ENCODE data around the gene XCL1.
"Not testable (repeated sequence)": the region's sequence is repeated elsewhere in the genome, so short reads cannot be mapped to it uniquely, and the experiment has no call there.

Gene XCL1, protein sequence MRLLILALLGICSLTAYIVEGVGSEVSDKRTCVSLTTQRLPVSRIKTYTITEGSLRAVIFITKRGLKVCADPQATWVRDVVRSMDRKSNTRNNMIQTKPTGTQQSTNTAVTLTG

DNA sequence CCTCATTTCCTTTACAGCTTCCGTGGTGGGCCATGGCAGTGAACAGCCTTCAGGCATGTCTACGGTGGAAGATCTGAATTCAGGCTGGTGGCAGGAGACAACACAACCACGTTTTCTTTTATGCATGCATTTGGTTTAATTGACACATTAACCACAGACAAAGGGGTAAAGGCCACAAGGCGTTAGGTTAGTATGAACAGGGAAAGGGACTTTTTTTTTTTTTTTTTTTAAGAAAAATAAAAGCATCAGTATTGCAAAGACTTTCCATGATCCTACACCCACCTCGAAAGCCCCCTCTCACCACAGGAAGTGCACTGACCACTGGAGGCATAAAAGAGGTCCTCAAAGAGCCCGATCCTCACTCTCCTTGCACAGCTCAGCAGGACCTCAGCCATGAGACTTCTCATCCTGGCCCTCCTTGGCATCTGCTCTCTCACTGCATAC lies at the start of gene XCL1:
Gene XCL1, plus strand, starts transcription at position 361 of the 444 bp plus-strand sequence. Its CDS starts 33 bp downstream, at position 394.
- in situ Hi-C loops (cut with MboI; ENCODE audit: low sequenced_read_pairs) = not testable (repeated sequence)

DNA sequence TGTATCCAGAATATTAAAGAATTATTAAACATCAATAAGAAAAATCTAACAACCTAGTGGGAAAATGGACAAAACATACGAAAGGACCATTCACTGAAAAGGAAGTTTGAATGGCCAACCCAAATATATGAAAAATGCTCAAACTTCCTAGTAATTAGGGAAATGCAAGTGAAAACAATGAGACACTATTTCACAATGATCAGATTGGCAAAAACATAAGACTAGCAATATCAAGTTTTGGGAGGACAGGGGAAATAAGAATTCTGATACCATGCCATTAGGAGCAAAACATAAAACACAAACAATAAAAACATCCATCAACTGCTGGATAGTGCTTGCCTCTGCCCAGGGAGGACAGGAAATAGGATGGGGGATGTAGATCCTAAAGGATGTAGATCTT lies 46.9 kb upstream of the XCL1 start:
- in situ Hi-C loops (cut with MboI; ENCODE audit: low sequenced_read_pairs) = no loop called here

DNA sequence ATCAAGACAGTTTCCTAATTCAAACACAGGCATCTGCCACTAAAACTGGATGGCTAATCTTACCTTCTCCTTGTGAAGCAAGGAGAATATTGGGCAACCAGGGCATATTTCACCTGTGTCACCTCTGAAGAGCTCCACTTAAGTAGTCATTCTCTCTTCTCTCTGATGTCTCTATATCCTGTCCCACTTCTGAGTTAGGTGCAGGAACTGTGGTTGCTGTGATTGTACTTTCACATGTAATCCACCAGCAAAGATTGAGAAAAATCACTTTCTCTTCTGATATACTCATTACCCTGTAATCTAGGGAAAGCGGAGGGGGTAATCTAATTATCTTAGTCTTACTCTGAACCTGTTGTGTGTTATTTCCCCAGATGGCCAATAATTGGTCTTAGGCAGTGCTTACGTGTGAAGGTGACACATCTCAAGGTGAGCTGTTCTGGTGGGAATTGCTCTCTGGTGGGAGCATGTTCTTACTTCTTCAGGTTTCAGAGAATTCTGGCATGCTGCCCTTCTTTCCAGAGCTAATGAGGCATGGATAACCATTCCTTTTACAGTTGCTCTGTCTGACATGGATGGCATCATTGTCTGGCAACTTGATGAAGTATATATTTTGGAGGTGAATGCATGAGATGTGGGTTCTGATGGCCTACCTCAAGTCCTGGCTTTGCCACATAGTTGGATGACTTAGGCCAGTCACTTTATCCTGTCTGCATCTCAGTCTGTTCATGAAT lies 44.6 kb upstream of the XCL1 start:
- in situ Hi-C loops (cut with MboI; ENCODE audit: low sequenced_read_pairs) = no loop called here

DNA sequence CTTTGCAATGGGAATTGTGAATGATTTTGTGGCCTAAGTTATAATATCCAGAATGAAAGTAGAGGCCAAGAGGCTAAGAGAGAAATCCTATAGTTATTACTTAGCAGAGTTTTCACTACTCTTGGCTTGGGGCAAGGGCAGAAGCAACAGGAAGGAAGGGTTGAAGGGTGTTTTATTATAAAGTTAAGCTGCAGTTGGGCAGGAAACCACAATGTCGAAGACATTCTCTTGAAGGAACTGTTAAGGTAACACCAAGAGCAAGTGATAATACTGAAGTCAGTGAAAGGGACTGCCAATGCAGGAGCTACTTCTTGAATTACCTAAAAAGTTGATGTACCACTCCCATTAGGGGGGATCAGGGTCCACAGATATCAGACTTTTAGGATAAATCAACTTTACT lies 40.9 kb upstream of the XCL1 start:
- in situ Hi-C loops (cut with MboI; ENCODE audit: low sequenced_read_pairs) = no loop called here

DNA sequence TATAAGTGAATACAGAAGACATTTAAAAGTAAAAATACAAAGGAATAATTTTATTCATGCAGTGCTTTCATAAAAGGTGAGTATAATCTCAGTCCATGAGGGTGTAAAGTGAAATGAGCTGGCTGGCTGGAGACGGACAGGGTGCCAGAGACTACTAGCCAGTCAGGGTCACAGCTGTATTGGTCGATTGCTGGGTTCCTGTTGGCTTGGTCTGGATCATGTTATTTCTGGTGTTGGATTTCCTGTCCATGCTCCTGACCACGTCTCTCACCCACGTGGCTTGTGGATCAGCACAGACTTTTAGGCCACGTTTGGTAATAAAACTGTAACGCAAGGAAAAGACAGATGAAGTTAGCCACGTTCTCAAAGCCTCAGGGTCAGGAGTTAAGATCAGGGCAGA lies 35.6 kb upstream of the XCL1 start:
- in situ Hi-C loops (cut with MboI; ENCODE audit: low sequenced_read_pairs) = not testable (repeated sequence)

DNA sequence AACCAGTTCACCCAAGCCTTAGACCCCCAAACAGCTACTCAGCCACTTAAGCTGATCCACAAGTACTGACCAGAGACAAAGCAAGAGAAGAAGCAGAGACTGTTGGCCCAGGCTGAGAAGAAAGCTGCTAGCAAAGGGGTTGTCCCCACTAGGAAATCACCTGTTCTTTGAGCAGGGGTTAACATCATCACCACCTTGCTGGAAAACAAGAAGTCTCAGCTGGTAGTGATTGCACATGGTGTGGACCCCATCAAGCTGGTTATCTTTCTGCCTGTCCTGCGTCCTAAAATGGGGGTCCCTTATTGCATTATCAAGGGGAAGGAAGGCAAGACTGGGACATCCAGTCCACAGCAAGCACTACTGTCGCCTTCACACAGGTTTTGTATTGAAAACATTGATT lies 33.4 kb upstream of the XCL1 start:
- in situ Hi-C loops (cut with MboI; ENCODE audit: low sequenced_read_pairs) = not testable (repeated sequence)

DNA sequence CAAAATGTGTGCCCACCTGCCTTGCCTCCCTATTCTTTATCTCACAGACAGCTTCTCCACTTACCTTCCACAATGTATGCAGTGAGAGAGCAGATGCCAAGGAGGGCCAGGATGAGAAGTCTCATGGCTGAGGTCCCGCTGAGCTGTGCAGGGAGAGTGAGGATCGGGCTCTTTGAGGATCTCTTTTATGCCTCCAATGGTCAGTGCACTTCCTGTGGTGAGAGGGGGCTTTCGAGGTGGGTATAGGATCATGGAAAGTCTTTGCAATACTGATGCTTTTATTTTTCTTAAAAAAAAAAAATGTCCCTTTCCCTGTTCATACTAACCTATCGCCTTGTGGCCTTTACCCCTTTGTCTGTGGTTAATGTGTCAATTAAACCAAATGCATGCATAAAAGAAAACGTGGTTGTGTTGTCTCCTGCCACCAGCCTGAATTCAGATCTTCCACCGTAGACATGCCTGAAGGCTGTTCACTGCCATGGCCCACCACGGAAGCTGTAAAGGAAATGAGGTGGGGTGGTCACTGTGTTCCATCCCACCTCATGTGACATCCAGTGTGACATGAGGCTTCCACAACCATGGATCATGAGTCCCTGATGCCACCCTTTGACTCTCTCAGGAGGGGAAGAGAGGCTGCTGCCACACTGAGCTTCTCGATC lies 32.4 kb upstream of the XCL1 start, which contains the start of gene XCL2:
Gene XCL2, minus strand, starts transcription at position 158 of the 659 bp plus-strand sequence. Its CDS starts 33 bp downstream, at position 125.
- in situ Hi-C loops (cut with MboI; ENCODE audit: low sequenced_read_pairs) = not testable (repeated sequence)

DNA sequence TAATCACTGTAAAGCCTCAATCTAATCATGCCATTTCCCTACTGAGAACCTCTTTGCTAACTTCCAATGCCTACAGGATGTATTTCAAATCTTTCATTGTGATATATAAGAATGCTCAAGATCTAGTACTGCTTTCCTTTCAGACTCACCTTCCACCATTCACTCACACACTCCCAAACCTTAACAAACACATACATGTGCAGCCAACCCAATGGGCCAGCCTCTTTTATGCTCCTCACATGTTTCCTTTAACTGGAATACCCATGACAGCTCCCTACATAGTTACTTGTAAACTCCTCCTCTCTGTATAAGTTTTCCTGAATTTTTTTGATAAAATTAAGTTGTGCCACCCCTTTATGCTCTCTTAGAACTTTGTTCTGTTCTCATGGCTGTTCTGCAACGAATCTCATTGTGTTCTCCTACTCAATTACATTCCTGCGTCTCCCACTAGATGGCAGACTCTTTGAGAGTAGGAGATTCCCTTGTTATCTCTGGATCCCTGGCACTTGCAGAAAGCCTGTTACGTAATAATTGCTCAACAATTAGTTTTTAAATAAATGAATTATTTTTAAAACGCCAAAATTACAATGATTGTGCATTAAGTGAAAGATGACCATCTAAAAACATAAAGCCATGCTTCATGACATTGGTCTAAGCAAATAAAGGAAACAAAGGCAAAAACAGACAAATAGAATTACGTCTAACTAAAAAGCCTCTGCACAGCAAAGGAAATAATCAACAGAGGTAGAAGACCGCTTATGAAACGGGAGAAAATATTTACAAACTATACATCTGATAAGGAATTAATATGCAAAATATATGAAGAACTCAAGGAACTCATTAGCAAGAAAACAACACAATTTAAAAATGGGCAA lies 30.5 kb upstream of the XCL1 start:
- in situ Hi-C loops (cut with MboI; ENCODE audit: low sequenced_read_pairs) = not testable (repeated sequence)

DNA sequence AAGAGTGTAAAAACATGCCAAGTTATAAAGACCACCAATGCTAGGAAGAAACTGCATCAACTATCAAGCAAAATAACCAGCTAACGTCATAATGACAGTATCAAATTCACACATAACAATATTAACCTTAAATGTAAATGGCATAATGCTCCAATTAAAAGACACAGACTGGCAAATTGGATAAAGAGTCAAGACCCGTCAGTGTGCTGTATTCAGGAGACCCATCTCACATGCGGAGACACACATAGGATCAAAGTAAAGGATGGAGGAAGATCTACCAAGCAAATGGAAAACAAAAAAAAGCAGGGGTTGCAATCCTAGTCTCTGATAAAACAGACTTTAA lies 29.9 kb upstream of the XCL1 start:
- in situ Hi-C loops (cut with MboI; ENCODE audit: low sequenced_read_pairs) = not testable (repeated sequence)

DNA sequence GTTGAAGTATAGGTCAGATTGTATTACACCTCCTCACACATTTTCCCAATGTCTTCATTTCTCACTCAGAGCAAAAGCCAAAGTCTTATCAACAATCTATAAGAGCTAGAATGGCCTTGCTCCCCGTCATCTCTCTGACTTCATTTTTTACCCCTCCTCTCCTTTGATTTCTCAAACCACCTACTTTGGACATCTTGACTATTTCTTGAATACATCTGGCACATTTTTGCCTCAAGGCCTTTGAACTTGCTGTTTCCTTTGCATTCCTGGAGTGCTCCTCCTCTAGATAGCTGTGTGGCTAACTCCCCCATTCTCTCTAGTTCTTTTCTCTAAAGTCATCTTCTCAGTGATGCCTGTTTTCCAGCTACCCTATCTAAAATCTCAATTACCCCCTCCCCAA lies 25.4 kb upstream of the XCL1 start:
- in situ Hi-C loops (cut with MboI; ENCODE audit: low sequenced_read_pairs) = no loop called here

DNA sequence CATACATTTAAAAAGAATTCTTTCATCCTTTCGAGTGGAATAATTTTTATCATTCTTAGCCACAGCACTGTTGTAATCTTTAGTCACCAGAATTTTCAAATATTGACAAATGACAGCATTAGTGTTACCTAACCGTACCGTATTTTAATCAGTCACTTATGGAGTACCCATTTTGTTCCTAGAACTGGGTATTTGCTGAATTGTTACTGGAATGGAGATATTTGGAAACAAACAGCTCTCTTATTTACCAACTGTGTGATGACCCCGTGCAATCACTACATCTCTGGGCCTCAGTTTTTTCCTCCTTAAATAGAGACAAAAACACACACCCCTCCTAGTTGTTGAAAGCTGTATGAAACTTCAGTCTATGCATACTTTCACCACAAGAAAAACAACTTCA lies 24.7 kb upstream of the XCL1 start:
- in situ Hi-C loops (cut with MboI; ENCODE audit: low sequenced_read_pairs) = no loop called here

DNA sequence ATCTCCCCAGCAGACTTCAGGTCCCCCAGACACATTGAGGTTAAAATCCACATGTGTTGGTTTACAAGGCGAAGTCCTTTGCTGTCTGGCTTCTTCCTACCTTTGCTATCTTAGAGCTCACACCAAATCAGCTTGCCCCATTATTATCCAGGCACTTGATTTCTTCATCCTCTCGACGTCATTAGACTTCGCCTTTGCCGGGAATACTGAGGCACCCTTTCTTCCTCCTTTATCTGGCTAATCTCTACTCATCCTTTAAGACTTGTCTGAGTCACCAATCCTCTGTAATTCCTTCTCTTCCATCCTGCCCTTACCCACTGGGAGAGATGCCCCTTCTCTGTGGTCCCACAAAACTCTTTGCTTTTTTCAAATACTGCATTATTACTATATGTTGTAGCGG lies 23.4 kb upstream of the XCL1 start:
- in situ Hi-C loops (cut with MboI; ENCODE audit: low sequenced_read_pairs) = no loop called here

DNA sequence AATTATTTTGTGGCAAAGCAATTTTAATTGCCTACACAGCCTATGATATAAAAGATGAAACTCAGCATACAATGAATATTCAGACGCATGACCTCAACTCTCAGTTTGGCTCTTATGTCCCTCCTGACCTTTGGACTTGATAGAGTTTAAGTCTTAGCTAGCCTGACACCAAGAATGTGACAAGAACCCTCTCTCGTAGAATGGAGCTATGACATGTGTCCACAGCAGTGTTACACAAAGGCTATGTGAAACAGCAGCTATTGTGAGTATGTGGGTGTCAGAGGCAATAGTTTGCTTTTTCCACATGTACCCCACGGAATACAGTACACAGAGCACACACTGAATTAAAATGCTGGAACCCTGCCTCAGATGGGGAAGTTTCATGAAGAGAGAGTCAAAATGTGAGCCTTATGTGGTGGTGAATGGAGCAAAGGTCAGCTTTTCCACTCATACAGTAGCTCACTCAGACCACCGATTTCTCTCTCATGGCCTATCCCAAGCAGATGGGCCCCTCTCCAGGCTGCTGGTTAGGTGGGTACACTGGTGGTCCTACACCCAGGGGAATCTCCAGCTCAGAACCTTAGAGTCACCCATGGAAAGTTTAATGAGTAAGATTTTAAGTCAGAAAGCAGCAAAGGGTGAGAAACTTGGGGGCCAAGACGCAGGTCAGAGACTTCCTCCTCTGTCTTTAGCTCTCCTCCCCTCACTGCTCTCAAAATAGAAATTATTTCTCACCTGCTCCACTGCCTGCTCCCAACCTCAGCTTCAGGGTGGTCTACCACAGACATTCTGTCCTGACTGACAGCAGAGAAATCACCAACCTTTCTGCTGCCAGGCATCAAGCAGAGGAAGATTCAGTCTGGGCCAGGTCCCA lies 22.5 kb upstream of the XCL1 start:
- in situ Hi-C loops (cut with MboI; ENCODE audit: low sequenced_read_pairs) = no loop called here

DNA sequence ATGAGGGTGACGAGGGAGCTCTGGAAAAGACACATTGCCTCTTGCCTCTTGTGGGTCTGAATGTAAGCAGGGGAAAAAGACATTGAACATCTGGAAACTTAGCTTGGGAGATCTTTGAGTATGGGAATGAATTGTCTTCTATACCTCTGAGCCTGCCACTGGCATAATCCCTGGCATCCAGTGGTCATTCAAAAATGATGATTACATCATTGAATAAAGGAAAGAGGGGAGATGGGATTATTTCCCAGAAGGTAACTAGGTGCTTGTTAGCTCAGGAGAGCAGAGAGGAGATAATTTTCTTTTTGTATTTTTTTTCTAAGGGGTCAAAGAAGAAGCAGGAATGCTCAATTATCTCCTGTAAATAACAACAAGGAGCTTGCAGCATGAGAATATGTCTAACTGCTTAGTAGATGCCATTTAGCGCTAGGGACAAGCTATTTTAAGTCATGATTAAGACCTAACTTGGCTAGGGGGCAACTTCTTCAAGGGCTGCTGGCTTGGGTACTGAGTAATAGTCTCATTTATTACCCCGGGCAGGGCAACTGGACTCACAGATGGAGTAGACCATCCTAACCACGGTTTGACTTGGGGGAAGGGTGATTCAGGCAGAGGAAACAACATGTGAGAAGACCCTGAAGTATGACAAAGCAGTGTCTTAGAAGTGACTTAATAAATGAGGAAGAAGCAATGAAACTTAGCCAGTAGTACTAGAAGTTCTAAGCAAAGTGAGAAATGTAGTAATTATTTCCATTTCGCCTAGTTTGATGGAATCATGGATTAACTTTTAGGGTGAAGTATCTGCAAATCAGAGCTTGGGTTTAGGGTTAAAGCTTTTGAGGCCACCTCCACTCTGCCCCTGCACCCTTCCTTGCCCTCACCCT lies 21.6 kb upstream of the XCL1 start:
- in situ Hi-C loops (cut with MboI; ENCODE audit: low sequenced_read_pairs) = no loop called here

DNA sequence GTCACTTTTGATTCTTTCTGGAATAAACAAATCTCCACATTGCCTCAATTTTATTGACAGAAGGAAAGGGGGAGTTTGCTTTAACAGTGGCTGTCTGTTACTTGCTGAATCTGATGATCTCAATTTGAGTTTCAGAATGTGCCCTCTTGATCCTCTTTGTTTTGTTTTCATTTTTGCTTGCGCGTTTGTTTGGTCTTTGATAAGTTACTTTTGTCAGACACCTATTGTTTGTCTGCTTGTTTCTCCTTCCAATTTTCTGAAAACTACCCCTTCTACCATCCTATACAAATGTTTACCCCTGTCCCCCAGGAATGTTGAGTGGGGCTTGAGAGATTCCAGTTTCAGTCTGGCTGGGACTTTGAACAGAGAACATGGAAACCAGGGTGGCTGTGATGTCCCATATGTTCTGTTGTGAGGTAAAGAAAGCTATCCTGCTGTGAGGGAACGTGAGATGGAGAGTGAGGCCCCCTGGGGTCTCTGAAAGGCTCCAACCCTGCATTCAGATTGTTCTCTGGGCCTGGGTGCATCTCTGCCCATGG lies 20.8 kb upstream of the XCL1 start:
- in situ Hi-C loops (cut with MboI; ENCODE audit: low sequenced_read_pairs) = no loop called here

DNA sequence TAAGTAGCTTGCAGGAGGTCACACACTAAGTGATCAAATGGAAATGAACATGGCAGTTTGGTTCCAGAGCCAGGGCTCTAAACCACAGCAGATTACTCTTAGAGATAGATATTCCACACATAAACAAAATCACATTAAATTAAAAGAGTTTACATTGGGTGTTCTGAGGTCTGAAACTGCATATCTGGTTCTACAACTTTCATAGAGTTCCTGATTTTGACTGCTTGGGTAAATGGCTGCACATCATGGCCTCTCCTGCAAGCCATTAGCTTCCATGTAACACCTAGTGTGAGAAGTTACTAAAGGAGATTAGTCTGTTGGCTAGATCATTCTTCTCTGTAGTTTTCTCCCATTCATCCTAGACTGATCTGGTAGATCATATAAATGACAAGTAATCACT lies 19.8 kb upstream of the XCL1 start:
- in situ Hi-C loops (cut with MboI; ENCODE audit: low sequenced_read_pairs) = no loop called here

DNA sequence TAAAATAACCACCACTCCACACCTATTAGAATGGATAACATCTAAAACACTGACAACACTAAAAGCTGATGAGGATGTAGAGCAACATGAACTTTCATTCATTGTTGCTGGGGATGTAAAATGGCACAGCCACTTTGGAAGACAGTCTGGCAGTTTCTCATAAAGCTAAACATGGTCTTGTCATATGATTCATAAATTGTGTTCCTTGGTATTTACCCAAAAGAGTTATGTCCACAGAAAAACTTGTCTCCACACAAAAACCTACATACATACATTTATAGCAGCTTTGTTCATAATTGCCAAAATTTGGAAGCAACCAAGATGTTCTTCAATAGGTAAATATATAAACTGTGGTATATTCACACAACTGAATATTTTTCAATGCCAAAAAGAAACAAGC lies 16.0 kb upstream of the XCL1 start:
- in situ Hi-C loops (cut with MboI; ENCODE audit: low sequenced_read_pairs) = no loop called here

DNA sequence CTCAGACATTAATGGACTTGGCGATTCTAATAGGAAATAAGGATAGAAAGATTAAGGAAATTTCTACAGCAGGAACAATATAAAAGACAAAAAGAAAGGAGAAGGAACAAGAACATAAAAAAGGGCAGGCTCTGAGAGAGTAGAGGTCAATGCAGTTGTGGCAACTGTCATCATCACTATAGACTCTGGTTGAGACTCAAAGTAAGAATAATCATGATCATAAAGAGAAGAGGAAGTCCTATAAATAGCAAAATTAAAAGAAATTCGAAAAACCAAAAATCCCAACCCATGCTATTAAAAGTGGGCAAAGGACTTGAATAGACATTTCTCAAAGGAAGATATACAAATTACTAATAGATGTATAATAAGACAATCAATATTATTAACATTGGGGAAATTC lies 14.4 kb upstream of the XCL1 start:
- in situ Hi-C loops (cut with MboI; ENCODE audit: low sequenced_read_pairs) = no loop called here

DNA sequence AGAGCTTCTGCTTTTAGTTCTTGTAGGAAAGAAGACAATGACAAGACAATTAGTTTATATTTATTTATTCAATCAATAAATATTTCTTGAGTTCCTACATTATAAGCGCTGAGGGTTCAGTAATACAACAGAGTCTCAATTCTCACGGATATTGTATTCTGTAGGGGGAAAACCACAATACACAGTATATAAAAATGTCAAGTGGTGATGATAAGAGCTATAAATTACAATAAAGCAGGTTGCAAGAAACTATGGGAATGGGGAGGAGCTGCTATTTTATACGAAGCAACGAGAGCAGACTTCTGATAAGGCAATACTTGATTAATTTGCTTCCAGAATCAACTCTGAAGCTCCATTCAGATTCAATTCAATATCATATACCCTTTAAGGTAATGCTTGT lies 10.6 kb upstream of the XCL1 start:
- in situ Hi-C loops (cut with MboI; ENCODE audit: low sequenced_read_pairs) = no loop called here

Data from HL-60/S4 treated with phorbol 12-myristate 13-acetate at 8.2 ng/mL for 4 days and 3 days (cell line).